ENCODE measurements around the gene OR2V2.

OR2V2 gene

GRCh38 chr5:181207214-181207959 is 60.0 kb downstream of the OR2V2 start:
- peak; percentile 93 for DNase-seq (ENCODE audit: low read depth)

GRCh38 chr5:181207960-181208253 is 60.5 kb downstream of the OR2V2 start:
- DNase-seq (ENCODE audit: low read depth): no peak

Measured in fibroblast of gingiva (primary cell).